ENCODE data around the gene SPOCK2. TPM values are rescaled to one million over a fixed set of nuclear protein-coding genes. Genes with fewer than 3 reads are reported as not detected.

The SPOCK2 gene
- polyA plus RNA-seq, 1 donor (not counting 4 experiments of a cell fraction or from before 2014, with no cell fraction given) = 0.14 TPM

GRCh38 chr10:72107325-72108003 lies 19.1 kb upstream of the SPOCK2 start:
- Histone ChIP-seq H3K27me3 (ENCODE audit: control insufficient read depth, extremely low read depth, insufficient read depth, low read length) (no peaks in the 10 kb centered on the region), H3K79me2 (ENCODE audit: control insufficient read depth, insufficient read depth, low read length) (no peaks in the 10 kb centered on the region), H2AFZ (ENCODE audit: control insufficient read depth, low read length) (no peak overlapping the region), H3K4me3 (ENCODE audit: control insufficient read depth in 2 of 3, extremely low read depth in 1 of 3, insufficient read depth in 2 of 3, low read depth in 1 of 3, low read length in 3 of 3) (peak overlapping the region in 1 of 3 experiments; percentile 15), H3K9me1 (ENCODE audit: control insufficient read depth, extremely low read depth, insufficient read depth, low read length) (no peaks in the 10 kb centered on the region), H3K9ac (ENCODE audit: control insufficient read depth, extremely low read depth, insufficient read depth, low read length) (peak overlapping the region; percentile 20), H3K9me3 (ENCODE audit: control insufficient read depth, low read depth, low read length) (no peaks in the 10 kb centered on the region), H4K20me1 (ENCODE audit: control insufficient read depth, extremely low read depth, insufficient read depth, low read length) (no peaks in the 10 kb centered on the region), H3K27ac (ENCODE audit: control insufficient read depth, insufficient read depth, low read length) (peak overlapping the region; percentile 83), H3K4me1 (ENCODE audit: control insufficient read depth, extremely low read depth, insufficient read depth, low read length) (peaks cover 29% of the 10 kb centered on the region), H3K4me2 (ENCODE audit: control insufficient read depth, extremely low read depth, insufficient read depth, low read depth, low read length) (peak overlapping the region; percentile 66), H3K36me3 (ENCODE audit: control insufficient read depth in 2 of 2, extremely low read depth in 1 of 2, insufficient read depth in 2 of 2, low read length in 2 of 2) (no peaks in the 10 kb centered on the region)
- dilution Hi-C loops (cut with MboI; ENCODE audit: extremely low pct_ligation_motif_present, low sequenced_read_pairs) = no loop called here
- peak; percentile 44 for DNase-seq (ENCODE audit: low read depth, low spot score)
- FAIRE-seq = peak; percentile 73
- TF ChIP-seq, protein P1, sequence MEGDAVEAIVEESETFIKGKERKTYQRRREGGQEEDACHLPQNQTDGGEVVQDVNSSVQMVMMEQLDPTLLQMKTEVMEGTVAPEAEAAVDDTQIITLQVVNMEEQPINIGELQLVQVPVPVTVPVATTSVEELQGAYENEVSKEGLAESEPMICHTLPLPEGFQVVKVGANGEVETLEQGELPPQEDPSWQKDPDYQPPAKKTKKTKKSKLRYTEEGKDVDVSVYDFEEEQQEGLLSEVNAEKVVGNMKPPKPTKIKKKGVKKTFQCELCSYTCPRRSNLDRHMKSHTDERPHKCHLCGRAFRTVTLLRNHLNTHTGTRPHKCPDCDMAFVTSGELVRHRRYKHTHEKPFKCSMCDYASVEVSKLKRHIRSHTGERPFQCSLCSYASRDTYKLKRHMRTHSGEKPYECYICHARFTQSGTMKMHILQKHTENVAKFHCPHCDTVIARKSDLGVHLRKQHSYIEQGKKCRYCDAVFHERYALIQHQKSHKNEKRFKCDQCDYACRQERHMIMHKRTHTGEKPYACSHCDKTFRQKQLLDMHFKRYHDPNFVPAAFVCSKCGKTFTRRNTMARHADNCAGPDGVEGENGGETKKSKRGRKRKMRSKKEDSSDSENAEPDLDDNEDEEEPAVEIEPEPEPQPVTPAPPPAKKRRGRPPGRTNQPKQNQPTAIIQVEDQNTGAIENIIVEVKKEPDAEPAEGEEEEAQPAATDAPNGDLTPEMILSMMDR (optimal IDR thresholded peaks at IDR 0.05 in 1 of 3, IDR thresholded peaks at IDR 0.05 in 1 of 3, conservative IDR thresholded peaks at IDR 0.05 in 1 of 3; ENCODE audit: extremely low read depth in 1 of 3, insufficient read depth in 2 of 3, low read length in 3 of 3) = no peak
- TF ChIP-seq EZH2 (IDR thresholded peaks at IDR 0.05; ENCODE audit: low read length) = no peak

GRCh38 chr10:72106896-72107295 lies 18.5 kb upstream of the SPOCK2 start:
- Histone ChIP-seq H3K4me3 (ENCODE audit: control insufficient read depth in 2 of 3, extremely low read depth in 1 of 3, insufficient read depth in 2 of 3, low read depth in 1 of 3, low read length in 3 of 3) (no peak overlapping the region), H3K4me1 (ENCODE audit: control insufficient read depth, extremely low read depth, insufficient read depth, low read length) (peaks cover 29% of the 10 kb centered on the region), H3K9me3 (ENCODE audit: control insufficient read depth, low read depth, low read length) (no peaks in the 10 kb centered on the region), H3K36me3 (ENCODE audit: control insufficient read depth in 2 of 2, extremely low read depth in 1 of 2, insufficient read depth in 2 of 2, low read length in 2 of 2) (peaks cover 0 to 1% of the 10 kb centered on the region in 2 experiments), H3K79me2 (ENCODE audit: control insufficient read depth, insufficient read depth, low read length) (no peaks in the 10 kb centered on the region), H2AFZ (ENCODE audit: control insufficient read depth, low read length) (no peak overlapping the region), H3K9ac (ENCODE audit: control insufficient read depth, extremely low read depth, insufficient read depth, low read length) (no peak overlapping the region), H3K27ac (ENCODE audit: control insufficient read depth, insufficient read depth, low read length) (peak overlapping the region; percentile 83), H3K9me1 (ENCODE audit: control insufficient read depth, extremely low read depth, insufficient read depth, low read length) (no peaks in the 10 kb centered on the region), H4K20me1 (ENCODE audit: control insufficient read depth, extremely low read depth, insufficient read depth, low read length) (no peaks in the 10 kb centered on the region), H3K4me2 (ENCODE audit: control insufficient read depth, extremely low read depth, insufficient read depth, low read depth, low read length) (peak overlapping the region; percentile 66), H3K27me3 (ENCODE audit: control insufficient read depth, extremely low read depth, insufficient read depth, low read length) (no peaks in the 10 kb centered on the region)
- no peak for DNase-seq (ENCODE audit: low read depth, low spot score)
- FAIRE-seq = no peak
- dilution Hi-C loops (cut with MboI; ENCODE audit: extremely low pct_ligation_motif_present, low sequenced_read_pairs) = no loop called here
- TF ChIP-seq, protein P1 (optimal IDR thresholded peaks at IDR 0.05 in 1 of 3, IDR thresholded peaks at IDR 0.05 in 1 of 3, conservative IDR thresholded peaks at IDR 0.05 in 1 of 3; ENCODE audit: extremely low read depth in 1 of 3, insufficient read depth in 2 of 3, low read length in 3 of 3) = no peak
- TF ChIP-seq EZH2 (IDR thresholded peaks at IDR 0.05; ENCODE audit: low read length) = no peak
